ENCODE measurements around the gene SCN10A. TPM values are rescaled to one million over a fixed set of nuclear protein-coding genes. Genes with fewer than 3 reads are reported as not detected.

SCN10A gene
- total RNA-seq, result not detected

DNA sequence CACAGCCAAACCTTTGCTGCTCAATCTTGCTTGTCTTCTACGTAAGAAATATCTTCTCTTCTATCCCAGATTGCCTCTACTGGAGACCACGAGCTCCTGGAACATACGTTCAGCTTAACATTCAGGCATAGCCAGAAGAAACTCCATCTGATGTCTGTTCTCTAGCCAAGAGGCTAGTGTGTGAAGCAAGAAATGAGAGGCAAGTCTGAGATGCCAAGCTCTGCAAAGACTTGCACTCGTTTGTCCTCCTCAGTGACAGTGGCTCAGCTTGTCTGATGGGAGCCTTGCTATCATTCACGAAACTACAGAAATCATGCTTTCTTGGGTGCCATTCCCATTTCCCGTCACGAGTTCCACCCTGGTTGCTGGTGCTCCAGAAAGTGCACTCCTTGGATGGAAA is at the start of gene SCN10A:
TSS of gene SCN10A (minus strand) at position 192 of the 400 bp plus-strand sequence. CDS start 22,207 bp downstream, outside the sequence.
- DNase-seq, result no peak

DNA sequence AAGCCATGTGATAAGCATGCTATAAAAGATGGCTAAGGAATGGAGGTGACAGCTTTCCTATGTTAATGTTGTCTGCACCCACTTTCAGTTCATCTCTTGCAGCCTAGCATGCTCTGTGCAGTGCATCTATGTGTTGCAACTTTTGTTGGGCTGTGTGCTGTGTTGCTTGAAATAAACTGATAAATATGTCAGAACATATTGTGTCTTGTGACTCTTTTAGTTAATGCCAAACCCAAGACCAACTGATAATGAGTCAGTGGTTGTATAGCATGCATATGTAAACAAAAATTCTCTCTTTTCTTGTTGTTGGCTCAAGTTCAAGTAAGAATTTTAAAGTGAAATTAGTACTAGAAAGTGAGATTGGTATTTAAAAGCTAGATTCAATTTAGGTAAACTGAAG is 37.0 kb upstream of the SCN10A start:
- no peak for DNase-seq

DNA sequence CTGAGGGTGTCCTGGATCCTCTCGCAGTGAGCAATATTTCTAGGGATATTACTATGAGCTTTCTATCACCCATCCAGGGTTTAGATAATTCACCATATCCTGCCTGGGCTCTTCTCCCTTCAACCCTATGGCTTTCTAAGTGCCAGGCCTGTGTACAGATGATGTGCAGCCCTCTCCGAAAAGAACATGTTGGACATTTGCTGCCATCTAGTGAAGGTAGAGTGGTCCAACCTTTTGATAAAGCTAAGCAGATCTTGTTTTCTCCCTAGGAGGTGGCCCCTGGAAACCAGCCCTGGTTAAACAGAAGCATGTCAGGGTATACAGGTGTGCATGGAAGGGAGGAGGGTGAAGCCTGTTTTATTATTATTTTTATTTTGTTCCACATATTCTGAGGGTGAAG is 27.9 kb upstream of the SCN10A start:
- no peak for DNase-seq

DNA sequence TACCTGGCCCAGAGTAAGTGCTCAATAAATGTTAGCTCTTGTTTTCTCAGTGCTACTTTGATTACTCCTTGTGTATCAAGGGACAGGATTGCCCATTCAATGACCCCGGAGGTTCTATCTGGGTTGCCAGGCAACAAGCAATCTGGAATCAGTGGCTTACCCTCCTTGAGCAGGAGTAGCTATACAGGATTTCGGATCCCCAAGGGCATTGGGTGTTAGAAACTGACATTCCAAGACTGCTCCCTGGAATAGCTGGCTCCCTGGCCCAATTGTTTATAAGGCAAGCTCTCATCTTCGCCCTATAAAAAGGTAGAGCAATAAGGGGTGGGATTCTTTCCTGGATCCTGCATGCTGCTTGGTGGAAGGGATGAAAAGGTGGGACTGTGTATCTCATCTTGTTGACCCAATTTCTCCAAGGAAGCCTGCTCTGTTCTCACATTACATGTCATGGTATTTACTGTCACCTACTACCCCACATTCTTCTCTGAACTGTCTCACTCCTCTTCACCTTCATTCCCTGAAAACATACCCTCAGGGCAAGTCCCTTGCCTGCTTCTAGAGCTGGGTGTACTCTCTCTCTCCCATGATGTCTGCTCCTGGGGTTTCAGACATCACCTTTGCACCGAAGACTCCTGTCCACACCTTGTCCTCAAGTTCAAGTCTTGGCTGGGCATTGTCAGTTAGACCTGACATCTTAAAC is 26.4 kb upstream of the SCN10A start:
- DNase-seq, result no peak

DNA sequence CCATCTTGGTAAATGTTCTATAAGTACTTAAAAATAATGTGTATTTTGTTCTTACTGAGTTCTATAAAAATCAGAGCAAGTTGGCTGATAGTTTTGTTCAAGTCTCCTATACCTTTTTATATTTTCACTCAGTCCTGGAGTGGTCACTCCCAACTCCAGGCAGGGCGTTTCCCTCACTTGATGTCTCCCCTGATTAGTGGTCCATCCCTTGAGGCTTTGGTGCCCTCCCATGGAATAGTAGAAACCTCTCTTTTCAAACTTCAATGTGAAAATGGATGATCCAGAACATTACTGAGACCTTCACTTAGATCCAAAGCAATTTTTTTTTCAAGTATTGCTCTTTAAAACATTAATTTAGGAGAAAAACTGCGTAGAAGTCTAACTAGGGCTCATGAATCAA is 25.0 kb upstream of the SCN10A start:
- no peak for DNase-seq

DNA sequence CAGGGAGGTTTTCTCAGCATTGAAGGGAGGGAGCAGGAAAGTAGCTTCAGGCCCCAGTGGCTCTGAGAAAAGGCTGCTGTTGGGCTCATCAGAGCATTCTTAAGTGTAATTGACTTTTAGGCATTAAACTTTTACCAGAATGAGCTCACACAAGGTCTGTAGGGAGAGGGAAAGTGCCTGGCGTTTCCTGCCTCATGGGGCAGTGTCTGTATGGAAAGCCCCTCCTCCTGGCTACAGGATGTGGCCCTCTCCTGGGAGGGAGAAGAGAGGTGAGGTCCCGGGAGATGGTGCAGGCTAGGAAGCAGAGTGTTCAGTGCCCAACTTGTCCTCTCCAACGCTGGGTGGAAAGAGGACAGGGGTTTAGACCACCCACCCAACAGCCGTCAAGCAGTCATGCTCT is 21.3 kb upstream of the SCN10A start:
- DNase-seq, result no peak

- no peak for DNase-seq
Observed at GRCh38 chr3:38836561-38836960, 20.5 kb upstream of the SCN10A start.

DNA sequence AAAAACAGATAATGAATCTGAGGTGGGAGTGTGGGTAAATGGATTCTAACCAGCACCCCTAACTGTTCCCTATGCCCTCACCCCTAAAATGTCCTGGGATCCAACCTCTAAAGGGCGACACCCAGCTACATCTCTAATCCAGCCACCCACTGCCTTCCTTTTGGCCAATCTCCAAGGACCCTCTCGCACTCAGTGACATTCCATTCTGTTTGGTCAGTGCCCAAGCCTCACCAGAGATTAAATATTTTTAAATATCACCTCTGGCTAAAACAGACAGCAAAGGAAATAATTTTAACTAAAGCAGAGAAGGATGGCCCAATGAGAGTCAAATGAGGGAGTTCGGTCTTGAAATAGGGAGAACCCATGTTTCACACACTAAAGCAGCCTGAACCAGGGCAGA is 19.9 kb upstream of the SCN10A start:
- DNase-seq, result no peak

GRCh38 chr3:38834717-38835116 is 18.7 kb upstream of the SCN10A start:
- no peak for DNase-seq

GRCh38 chr3:38834110-38834509 is 18.1 kb upstream of the SCN10A start:
- DNase-seq, result no peak

DNA sequence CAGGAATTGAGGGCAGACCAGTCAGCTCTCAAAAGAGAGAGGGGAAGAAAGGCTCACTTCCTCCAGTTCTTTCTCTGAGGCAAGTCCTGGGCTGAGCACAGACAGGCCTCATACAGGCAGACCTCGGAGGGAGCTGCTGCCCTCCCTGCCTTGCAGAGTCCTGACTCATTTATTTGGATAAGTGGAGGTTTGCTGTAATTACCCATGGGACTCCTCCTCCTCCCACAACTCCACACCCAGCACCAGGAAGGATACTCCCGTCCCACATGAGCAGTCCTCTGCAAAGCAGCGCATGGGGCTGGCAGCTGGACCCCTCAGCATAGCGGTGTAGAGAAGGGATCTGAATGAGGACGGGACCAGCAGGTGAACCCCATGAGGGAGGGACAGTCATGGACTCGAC is 13.4 kb upstream of the SCN10A start:
- DNase-seq, result no peak

DNA sequence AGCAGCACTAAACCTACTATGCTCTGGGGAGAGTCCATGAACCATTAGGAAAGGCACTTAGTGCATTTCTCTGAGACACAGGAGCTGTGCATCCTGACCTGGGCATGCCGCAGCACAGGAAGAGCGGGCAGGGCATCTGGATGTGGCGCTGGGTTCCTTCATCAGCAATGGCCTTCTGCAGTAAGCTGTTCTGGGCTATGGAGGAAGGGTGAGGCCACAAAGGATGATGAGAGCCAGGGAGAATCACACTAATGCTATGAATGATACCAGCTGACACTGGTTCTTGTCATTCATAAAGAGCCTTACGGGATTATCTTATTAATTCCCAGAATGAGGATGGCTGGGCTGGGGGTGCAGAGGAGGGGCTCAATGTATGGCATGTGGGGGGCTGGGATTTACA is 12.7 kb upstream of the SCN10A start:
- no peak for DNase-seq

GRCh38 chr3:38827791-38828190 is 11.8 kb upstream of the SCN10A start:
- no peak for DNase-seq

DNA sequence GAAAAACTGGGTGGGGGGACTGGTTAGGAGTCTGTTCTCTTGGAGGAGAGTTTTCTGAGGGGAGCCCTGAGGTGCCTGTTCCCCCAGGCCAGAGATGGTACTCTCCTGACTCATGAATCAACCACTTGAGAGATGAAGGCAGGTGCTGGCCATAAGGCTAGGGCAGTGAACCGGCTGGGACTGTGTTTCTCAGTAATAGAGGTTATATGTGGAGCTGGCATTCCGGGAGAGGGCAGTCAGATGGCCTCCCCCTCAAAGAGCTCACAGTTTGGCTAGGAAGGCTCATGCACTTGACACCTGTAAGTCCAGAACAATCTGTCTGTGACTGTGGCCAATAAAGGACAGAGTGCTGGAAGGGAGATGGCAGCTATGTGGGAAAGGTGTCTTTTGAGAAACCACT is 10.0 kb upstream of the SCN10A start:
- DNase-seq, result no peak

DNA sequence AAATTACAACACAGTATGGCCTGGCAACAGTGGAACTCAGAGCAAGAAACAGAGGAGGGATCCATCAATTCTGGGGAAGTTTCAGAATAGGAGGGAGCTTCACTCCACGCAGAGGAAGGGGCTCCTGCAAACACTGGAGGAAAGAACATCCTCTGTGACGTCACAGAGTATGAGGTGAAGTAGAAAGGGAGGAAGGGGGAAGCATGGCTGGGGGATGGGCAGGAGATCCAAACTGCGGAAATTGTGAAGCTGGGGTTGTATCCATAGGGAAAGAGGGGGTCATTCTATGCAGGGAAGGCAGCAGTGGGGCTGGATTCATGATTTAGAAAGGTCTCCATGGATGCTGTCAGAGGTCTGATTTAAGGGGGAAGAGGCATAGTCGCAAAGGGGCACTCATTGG is 8.3 kb upstream of the SCN10A start:
- DNase-seq, result no peak

- DNase-seq, result no peak
Observed at GRCh38 chr3:38823722-38824121, 7.7 kb upstream of the SCN10A start.

DNA sequence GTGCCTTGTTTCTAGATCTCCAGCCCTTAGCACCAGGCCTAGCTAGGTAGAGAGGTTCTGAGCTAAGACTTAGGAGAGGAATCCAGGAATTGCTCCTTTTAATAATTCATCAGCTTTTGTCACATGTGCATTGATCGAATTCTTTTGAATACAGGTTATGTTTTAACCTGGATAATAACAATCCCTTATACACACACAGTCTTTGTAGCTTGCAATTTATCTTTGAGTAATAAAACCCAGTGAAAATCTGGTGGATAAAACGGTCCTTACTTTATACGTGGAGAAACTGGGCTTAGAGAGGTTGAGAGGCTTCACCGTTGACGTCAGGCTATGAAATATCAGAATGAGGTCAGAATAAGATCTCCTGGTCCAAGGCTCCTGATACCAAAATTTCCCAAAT is 7.2 kb upstream of the SCN10A start:
- DNase-seq, result no peak

- no peak for DNase-seq
Observed at GRCh38 chr3:38811822-38812221, 4.2 kb downstream of the SCN10A start.

GRCh38 chr3:38805765-38806386 is 10.1 kb downstream of the SCN10A start:
- no peak for DNase-seq

DNA sequence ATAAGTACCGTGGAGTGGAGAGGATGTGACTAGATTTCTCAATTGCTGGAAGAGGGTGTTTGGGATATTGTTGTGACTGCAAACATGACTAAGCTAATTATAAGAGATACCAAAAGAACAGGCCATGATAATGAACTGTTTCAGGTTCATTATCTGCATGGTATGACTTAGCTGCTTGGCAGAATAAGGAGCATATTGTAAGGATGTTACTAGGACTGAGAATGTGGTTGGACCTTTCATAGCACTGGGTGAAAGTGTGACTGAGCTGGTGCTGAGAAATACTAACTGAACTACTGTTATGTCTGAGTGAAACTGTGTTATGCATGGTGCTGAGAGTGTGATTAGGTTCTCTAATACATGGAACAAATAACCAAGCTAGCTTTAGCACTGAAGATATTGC is 11.0 kb downstream of the SCN10A start:
- DNase-seq, result no peak

GRCh38 chr3:38800511-38800910 is 15.5 kb downstream of the SCN10A start:
- DNase-seq, result no peak

DNA sequence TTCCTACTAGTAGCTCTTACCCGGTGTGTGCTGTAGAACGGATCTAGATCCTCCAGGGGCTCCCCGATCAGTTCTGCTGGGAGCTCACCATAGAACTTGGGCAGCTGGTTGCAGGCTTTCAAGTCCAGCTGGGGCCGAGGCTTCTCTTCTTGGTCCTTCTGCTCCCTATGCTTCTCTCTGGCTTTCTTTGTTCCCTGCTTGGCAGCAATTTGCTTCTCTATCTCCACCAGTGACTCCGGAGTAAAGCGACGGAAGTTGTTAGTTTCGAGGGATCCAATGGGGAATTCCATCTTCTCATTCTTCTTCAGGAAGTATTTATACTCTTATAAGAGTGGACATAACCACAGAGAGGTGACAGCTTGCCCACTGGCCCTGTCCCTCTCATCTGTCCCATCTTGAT is 22.3 kb downstream of the SCN10A start:
- DNase-seq, result no peak

DNA sequence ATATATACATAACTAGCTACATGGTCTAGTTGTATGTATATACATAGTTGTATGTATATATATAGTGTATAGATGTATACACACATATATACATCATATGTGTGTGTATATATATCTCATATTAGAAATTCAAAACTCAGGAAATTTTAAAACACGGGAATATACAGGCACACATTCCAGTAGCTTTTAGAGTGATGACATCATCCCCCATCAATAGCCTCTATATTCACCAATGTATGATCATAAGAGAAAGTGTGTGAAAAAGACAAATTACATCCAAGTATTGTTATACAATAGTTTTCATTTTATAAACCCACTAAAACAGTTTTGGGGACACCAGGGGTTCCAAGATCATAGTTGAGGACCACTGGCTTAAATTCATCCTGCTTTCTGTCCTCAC is 23.0 kb downstream of the SCN10A start:
- DNase-seq, result no peak

- DNase-seq, result no peak
Observed at GRCh38 chr3:38782148-38782547, 33.9 kb downstream of the SCN10A start.

DNA sequence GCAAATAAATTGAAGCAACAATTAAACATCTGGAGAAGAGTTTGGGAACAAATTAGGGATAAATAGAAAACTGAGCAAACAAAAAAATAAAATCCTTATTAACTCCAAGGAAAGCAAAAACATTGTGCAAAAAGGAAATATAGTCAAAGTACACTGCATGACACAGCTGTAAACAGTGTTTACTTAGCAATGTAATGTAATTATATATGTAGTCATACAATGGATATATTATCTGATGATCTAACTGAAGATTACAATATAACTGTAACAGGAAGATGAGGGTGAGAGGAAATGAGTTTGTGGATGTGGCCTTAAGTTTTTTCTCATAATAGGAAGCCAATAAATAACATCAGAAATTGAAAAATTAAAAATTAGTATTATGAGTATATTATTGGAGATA is 42.5 kb downstream of the SCN10A start:
- DNase-seq, result no peak
